Astrocyte (in vitro differentiated cells and primary cell): ENCODE results near the gene WDR4. TPM values are rescaled to one million over a fixed set of nuclear protein-coding genes. Genes with fewer than 3 reads are reported as not detected.

Source experiments
- DNase-seq: peaks from one replicate; pipeline ENCODE4 v3.0.0-alpha.2; 2010; ENCODE audit warnings: low read depth
- FAIRE-seq: peaks from 2 replicates; lab custom pipeline; 2011; peaks lifted over from hg19 to GRCh38; lab: Jason Lieb, UNC
- H2AFZ ChIP-seq: 2 replicates; pipeline ENCODE4 v1.6.0; 2012; ENCODE audit warnings: low read depth, low read length, inconsistent platforms
- H3K27ac ChIP-seq: 2 replicates; pipeline ENCODE4 v1.5.1; 2011; ENCODE audit warnings: low read depth, low read length, inconsistent platforms
- H3K27me3 ChIP-seq: 2 replicates; pipeline ENCODE4 v1.6.0; 2011; ENCODE audit warnings: low read length, inconsistent platforms; ENCODE audit not compliant: insufficient read depth
- H3K36me3 ChIP-seq: 2 replicates; pipeline ENCODE4 v1.5.1; 2011; ENCODE audit warnings: low read length, inconsistent platforms; ENCODE audit not compliant: insufficient read depth
- H3K4me1 ChIP-seq: 2 replicates; pipeline ENCODE4 v1.5.1; 2011; ENCODE audit warnings: low read length, inconsistent platforms; ENCODE audit not compliant: insufficient read depth
- H3K4me2 ChIP-seq: 2 replicates; pipeline ENCODE4 v1.6.0; 2012; ENCODE audit warnings: low read length, inconsistent platforms
- H3K4me3 ChIP-seq: 2 replicates; pipeline ENCODE4 v1.5.1; 2011; ENCODE audit warnings: low read depth, mild to moderate bottlenecking, low read length, inconsistent platforms; ENCODE audit not compliant: insufficient read depth
- H3K79me2 ChIP-seq: 2 replicates; pipeline ENCODE4 v1.6.0; 2012; ENCODE audit warnings: mild to moderate bottlenecking, low read length, inconsistent platforms; ENCODE audit not compliant: insufficient read depth
- H3K9ac ChIP-seq: 2 replicates; pipeline ENCODE4 v1.6.0; 2012; ENCODE audit warnings: mild to moderate bottlenecking, low read length, inconsistent platforms
- H3K9me3 ChIP-seq: 2 replicates; pipeline ENCODE4 v1.5.1; 2012; ENCODE audit warnings: low read depth, mild to moderate bottlenecking, low read length, inconsistent platforms; ENCODE audit not compliant: insufficient read depth
- H4K20me1 ChIP-seq: 2 replicates; pipeline ENCODE4 v1.6.0; 2012; ENCODE audit warnings: low read length, inconsistent platforms; ENCODE audit not compliant: insufficient read depth
- H3K27ac Mint-ChIP-seq: one replicate; pipeline ENCODE4 v1.8.0; 2021; ENCODE audit warnings: mild to moderate bottlenecking, mixed read lengths; ENCODE audit not compliant: unreplicated experiment
- H3K27me3 Mint-ChIP-seq: one replicate; pipeline ENCODE4 v1.8.0; 2021; ENCODE audit warnings: low read depth, mixed read lengths; ENCODE audit not compliant: unreplicated experiment
- H3K36me3 Mint-ChIP-seq: one replicate; pipeline ENCODE4 v1.8.0; 2021; ENCODE audit warnings: low read depth, mixed read lengths; ENCODE audit not compliant: unreplicated experiment
- H3K4me1 Mint-ChIP-seq: one replicate; pipeline ENCODE4 v1.8.0; 2021; ENCODE audit warnings: low read depth, mixed read lengths; ENCODE audit not compliant: unreplicated experiment
- H3K4me3 Mint-ChIP-seq: one replicate; pipeline ENCODE4 v1.8.0; 2021; ENCODE audit warnings: mild to moderate bottlenecking, moderate library complexity, mixed read lengths; ENCODE audit not compliant: unreplicated experiment
- H3K9me3 Mint-ChIP-seq: one replicate; pipeline ENCODE4 v1.8.0; 2021; ENCODE audit warnings: mild to moderate bottlenecking, mixed read lengths; ENCODE audit not compliant: unreplicated experiment
- EZH2 ChIP-seq: IDR thresholded peaks from 2 replicates; pipeline ENCODE4 v1.6.1; 2012; ENCODE audit warnings: mild to moderate bottlenecking, low read length, inconsistent platforms; ENCODE audit not compliant: insufficient read depth
- total RNA-seq: library from RNA; stranded (reverse); gene quantifications from 2 replicates; pipeline ENCODE4 v1.2.1, GENCODE V29; 2021
- TF ChIP-seq, protein P1 (sequence below): IDR thresholded peaks from 2 replicates; pipeline ENCODE4 v1.5.1; 2011; ENCODE audit warnings: low read depth, mild to moderate bottlenecking, inconsistent platforms, low read length, moderate library complexity; ENCODE audit not compliant: insufficient read depth

The WDR4 gene
- total RNA-seq, 1 donor from 2014 or later: 20.5 TPM

DNA sequence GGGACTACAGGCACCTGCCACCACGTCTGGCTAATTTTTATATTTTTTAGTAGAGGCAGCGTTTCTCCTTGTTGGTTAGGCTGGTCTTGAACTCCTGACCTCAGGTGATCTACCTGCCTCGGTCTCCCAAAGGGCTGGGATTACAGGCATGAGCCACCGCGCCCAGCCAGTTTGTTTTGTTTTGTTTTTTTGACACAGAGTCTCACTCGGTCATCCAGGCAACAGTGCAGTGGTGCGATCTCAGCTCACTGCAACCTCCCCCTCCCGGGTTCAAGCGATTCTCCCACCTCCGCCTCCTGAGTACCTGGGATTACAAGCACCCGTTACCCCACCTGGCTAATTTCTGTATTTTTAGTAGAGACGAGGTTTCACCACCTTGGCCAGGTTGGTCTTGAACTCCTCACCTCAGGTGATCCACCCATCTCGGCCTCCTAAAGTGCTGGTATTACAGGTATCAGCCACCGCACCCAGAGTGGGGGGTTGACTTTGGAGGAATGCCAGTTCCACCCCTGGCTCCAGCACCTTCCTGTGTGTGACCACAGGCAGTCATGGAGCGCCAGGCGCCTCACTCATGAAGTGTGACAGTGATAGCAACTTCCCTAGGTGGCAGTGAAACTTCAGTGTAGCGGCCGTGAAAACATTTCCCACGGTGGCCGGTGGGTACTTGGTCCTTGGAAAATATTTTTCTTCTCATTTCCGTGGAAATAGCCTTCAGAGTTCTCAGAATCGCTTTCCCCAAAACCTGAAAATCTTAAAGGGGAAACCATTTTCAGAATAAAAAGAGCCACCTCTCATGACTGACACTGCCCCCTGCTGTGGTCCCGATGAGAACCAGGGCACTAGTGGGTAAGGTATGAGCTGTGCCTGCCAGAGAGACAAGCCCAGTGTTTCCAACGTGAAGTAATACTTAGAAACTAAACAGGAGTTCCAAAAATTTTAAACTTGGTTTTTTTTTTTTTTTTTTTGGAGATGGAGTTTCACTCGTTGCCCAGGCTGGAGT is 48.6 kb downstream of the WDR4 start:
- Histone ChIP-seq H3K9ac (no peak overlapping the region), H3K4me3 (no peak overlapping the region), H3K4me2 (no peak overlapping the region), H3K79me2 (no peaks in the 10 kb centered on the region), H3K27me3 (no peaks in the 10 kb centered on the region), H3K4me1 (no peaks in the 10 kb centered on the region), H2AFZ (no peak overlapping the region), H4K20me1 (peaks cover 22% of the 10 kb centered on the region), H3K9me3 (no peaks in the 10 kb centered on the region), H3K36me3 (no peaks in the 10 kb centered on the region), H3K27ac (no peak overlapping the region)
- Mint-ChIP-seq H3K9me3 (peaks cover 4% of the 10 kb centered on the region), H3K27ac (no peak overlapping the region), H3K4me3 (no peak overlapping the region), H3K4me1 (peaks cover 3% of the 10 kb centered on the region), H3K27me3 (peaks cover 25% of the 10 kb centered on the region), H3K36me3 (peaks cover 2% of the 10 kb centered on the region)
- FAIRE-seq (no peak), DNase-seq (no peak)
- TF ChIP-seq, protein P1, sequence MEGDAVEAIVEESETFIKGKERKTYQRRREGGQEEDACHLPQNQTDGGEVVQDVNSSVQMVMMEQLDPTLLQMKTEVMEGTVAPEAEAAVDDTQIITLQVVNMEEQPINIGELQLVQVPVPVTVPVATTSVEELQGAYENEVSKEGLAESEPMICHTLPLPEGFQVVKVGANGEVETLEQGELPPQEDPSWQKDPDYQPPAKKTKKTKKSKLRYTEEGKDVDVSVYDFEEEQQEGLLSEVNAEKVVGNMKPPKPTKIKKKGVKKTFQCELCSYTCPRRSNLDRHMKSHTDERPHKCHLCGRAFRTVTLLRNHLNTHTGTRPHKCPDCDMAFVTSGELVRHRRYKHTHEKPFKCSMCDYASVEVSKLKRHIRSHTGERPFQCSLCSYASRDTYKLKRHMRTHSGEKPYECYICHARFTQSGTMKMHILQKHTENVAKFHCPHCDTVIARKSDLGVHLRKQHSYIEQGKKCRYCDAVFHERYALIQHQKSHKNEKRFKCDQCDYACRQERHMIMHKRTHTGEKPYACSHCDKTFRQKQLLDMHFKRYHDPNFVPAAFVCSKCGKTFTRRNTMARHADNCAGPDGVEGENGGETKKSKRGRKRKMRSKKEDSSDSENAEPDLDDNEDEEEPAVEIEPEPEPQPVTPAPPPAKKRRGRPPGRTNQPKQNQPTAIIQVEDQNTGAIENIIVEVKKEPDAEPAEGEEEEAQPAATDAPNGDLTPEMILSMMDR: no peak
- TF ChIP-seq EZH2: no peak

DNA sequence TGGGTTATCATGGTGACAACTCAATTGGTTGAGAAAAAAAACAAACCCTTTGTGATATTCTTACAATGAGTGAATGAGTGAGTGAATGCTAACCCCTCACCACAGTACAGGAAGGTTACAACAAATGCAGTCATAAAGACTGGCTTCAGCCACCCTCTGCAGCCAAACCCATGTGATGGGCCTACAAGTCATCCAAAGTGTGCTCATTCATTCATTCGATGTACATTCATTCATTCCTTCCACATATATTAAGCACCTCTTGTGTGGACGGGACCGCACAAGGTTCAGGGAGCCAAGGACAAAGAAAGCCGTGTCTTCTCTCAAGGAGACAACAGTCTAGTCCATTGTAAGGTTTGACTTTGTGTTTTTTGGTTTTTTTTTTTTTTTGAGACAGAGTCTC is 49.4 kb downstream of the WDR4 start:
- Histone ChIP-seq H3K36me3 (no peaks in the 10 kb centered on the region), H4K20me1 (peaks cover 19% of the 10 kb centered on the region), H3K4me3 (no peak overlapping the region), H2AFZ (no peak overlapping the region), H3K9ac (no peak overlapping the region), H3K9me3 (no peaks in the 10 kb centered on the region), H3K79me2 (no peaks in the 10 kb centered on the region), H3K4me2 (no peak overlapping the region), H3K27me3 (no peaks in the 10 kb centered on the region), H3K27ac (no peak overlapping the region), H3K4me1 (no peaks in the 10 kb centered on the region)
- Mint-ChIP-seq H3K4me1 (peaks cover 3% of the 10 kb centered on the region), H3K9me3 (peaks cover 8% of the 10 kb centered on the region), H3K27ac (no peak overlapping the region), H3K4me3 (no peak overlapping the region), H3K27me3 (peaks cover 30% of the 10 kb centered on the region), H3K36me3 (peaks cover 2% of the 10 kb centered on the region)
- FAIRE-seq (no peak), DNase-seq (no peak)
- TF ChIP-seq, protein P1: no peak
- TF ChIP-seq EZH2: no peak

DNA sequence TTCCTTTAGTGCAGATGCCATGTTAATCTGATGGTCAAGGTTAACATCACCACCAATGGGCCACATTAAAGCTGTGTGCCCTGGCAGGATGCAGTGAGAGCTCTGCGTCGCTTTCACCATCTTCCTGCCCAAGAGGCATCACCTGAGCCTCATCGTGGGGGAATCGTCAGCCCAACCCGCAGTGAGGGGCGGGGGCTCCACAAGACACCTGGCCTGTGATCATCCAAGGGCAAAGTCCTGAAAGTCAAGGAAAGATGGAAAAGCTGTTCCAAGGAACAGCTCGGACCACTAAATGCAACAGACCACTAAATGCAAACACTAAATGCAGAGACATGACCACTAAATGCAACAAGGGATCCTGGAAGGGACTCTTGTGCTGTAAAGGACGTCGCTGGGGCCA is 49.9 kb downstream of the WDR4 start:
- Histone ChIP-seq H3K9ac (no peak overlapping the region), H3K27me3 (no peaks in the 10 kb centered on the region), H3K36me3 (no peaks in the 10 kb centered on the region), H3K4me2 (no peak overlapping the region), H3K27ac (no peak overlapping the region), H2AFZ (no peak overlapping the region), H3K79me2 (no peaks in the 10 kb centered on the region), H3K4me3 (no peak overlapping the region), H4K20me1 (peaks cover 19% of the 10 kb centered on the region), H3K4me1 (no peaks in the 10 kb centered on the region), H3K9me3 (no peaks in the 10 kb centered on the region)
- peaks cover 8% of the 10 kb centered on the region for H3K9me3 Mint-ChIP-seq
- peaks cover 3% of the 10 kb centered on the region for H3K4me1 Mint-ChIP-seq
- H3K27me3 Mint-ChIP-seq: peaks cover 30% of the 10 kb centered on the region
- no peak overlapping the region for H3K27ac Mint-ChIP-seq
- no peak overlapping the region for H3K4me3 Mint-ChIP-seq
- FAIRE-seq: no peak
- H3K36me3 Mint-ChIP-seq: no peaks in the 10 kb centered on the region
- DNase-seq: no peak
- no peak for TF ChIP-seq EZH2
- TF ChIP-seq, protein P1: no peak
